HG03159 (cell line): ENCODE data around the gene AGMO.

Experiments used
- ATAC-seq: cut with Tn5 transposase; IDR thresholded peaks from one replicate; pipeline ENCODE4 v1.9.1; 2021; ENCODE audit warnings: mild to moderate bottlenecking, moderate library complexity; ENCODE audit not compliant: unreplicated experiment

Gene AGMO

DNA sequence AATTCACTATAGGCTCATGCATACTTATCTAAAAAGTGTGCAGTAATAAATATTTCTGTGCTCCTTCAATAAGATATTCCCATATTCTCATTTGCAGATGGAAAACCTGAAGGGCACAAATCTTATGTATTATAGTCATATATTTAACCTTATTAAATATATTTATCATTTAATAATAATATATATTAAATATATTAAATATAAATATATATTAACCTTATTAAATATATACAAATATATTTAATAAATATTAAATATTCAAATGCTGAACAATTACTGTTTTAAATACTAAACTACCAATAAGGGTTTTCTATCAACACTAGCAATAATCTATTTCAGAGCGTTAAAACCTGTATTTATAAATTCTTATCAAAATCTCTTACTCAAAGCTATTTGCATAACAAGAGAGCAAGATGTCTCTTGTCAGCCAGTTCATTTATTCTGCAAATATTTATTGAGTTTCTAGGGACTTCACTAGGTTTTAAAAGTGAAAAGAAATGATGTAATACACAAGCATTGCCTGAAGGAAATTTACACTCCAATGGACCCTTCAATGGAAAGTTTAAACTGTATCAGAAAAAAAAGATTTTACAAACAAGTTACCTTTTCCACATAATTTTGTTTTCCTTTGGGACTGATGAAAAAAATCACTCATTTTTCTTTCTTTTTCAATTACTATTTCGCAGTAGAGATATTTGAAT lies 159.2 kb downstream of the AGMO start:
- no peak for ATAC-seq

DNA sequence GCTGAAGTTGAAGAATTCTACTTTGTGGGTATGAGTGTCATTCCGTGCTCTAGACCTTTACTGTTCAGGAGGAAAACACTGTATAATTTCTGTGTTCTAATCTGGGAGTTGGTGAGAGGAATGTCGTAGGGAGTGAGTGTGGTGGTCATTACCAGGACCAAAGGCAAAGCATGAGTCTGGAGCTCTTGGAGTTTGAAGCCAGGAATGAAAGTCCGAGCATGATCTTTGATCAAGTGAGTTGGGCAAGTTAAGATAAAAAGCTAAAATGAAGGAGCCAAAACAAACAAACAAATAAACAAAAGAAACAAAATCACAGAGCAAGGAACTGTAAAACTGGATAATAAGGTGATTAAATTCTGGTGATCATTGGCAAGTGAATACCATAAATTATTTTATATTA lies 161.4 kb downstream of the AGMO start:
- ATAC-seq: no peak

DNA sequence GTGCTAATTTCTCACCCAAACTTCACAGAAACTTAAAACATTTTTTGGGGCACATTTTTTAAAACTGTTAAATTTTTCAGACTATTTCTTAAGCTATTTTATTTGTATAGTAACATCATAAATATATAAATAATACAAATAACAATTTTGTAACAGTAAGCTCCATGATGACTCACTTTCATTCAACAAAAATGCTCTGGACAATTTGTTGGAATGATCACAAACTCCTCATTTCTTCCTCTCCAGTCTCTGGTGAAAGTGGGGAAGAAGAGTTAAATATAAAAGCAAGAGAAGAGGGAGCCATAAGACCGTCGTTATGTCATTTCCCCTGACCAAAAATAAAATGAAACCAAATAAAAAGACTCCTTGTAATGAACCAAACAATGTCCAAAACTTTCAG lies 162.4 kb downstream of the AGMO start:
- ATAC-seq: no peak

DNA sequence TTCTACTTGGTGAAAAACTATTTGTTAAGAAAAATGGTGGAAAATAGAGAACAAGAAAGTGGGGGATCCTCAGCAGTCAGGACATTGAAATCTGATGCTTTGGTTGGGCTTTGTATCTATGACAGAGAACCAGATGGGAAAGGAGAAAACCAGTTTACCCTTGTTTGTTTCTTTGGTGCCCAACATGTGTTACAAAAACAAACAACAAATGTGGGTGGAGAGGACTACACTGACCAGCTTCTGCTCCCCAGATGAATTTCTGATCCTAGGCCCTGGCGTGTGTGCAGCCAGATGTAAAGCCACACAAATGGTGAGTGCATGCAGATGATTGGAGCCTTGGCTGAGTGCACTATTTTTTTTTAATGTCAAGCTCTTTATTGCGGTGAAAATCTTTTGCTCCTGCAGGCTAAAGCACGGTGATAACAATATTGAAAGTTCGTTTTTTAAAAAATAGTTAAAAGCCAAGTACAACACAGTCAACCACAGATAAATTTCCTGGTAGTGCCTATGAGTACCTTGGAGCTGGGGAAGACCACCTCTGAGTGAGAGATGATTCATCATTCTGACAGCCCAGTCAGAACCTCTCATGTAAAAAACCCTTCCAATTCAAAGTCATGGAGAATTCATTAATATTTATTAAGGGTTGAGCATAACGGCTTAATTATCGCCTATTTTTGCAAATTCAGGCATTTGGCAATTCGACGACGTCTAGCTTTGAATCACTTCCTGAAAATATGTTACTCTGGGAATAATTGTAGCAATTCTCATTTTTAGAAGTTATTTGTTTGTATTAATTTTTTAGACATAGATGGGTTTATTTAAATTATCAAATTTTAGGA lies 163.7 kb downstream of the AGMO start:
- no peak for ATAC-seq

DNA sequence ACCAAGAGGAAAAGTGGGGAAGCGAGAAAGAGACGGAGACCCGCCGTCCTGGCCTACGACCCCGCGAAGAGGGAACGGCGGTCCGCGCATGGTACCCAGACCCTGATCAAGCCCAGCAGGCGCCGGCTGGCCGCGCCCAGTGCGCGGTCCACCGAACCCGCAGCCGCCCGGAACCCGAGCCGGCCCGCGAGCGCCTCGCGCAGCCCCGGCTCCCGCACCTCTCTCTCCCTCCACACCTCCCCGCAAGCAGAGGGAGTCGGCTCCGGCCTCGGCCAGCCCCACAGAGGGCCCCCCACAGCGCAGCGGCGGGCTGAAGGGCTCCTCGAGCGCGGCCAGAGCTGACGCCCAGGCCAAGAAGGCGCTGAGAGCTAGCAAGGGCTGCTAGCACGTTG lies 164.7 kb downstream of the AGMO start:
- ATAC-seq: no peak

DNA sequence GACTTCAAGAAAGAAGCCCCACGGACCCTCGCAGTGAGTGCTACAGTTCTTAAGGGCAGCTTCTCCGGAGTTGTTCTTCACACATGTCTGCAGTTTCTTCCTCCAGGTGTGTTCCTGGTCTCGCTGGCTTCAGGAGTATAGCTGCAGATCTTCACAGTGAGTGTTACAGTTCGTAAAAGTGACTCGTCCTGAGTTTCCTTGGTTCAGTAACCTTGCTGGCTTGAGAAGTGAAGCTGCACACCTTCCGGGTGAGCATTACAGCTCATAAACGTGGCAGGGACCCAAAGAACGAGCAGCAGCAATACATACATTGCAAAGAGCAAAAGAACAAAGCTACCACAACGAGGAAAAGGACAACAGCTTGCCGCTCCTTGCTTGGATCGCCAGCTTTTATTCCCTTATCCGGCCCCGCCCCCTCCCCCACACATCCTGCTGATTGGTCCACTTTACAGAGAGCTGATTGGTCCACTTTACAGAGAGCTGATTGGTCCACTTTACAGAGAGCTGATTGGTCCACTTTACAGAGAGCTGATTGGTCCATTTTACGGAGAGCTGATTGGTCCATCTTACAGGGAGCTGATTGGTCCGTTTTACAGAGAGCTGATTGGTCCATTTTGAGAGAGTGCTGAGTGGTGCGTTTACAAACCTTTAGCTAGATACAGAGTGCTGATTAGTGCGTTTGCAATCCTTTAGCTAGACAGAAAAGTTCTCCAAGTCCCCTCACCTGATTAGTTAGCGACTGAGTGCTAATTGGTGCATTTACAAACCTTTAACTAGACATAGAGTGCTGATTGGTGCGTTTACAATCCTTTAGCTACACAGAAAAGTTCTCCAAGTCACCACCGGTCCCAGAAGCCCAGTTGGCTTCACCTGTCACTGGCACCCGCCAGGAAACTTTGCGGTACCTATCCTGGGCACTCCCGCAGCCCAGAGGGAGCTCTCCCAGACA lies 165.3 kb downstream of the AGMO start:
- no peak for ATAC-seq

DNA sequence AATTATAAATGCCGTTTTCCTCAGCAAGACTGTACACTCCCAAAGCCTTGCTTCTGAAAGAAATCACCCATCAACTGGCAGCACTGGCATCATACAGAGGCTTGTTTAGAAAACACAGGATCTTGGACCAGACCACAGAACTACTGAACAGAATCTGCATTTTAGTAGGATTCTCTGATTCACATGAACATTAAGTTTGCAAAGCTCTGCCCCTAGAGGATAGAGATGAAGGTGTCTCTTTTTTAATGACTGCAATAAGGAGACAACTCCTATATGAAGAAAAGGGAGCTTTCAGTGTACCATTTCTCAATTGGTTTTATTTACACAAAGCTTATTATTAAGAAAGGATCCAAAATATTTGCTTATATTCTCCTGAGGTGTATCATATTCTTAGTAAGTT lies 172.7 kb downstream of the AGMO start:
- no peak for ATAC-seq

DNA sequence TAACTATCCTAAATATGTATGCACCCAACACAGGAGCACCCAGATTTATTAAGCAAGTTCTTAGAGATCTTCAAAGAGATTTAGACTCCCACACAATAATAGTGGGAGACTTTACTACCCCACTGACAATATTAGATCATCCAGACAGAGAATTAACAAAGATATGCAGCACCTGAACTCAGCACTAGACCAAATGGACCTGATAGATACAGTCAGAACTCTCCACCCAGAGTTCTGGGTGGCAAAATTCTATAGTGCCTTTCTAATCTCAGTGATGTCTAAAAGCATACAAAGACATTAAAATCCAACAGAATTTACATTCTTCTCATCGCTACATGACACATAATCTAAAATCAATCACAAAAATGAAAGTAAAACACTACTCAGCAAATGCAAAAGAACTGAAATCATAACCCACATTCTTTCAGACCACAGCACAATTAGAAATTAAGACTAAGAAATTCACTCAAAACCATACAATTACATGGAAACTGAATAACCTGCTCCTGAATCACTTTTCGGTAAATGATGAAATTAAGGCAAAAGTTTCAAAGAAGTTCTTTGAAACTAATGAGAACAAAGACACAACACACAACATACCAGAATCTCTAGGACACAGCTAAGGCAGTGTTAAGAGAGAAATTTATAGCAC lies 183.2 kb downstream of the AGMO start:
- no peak for ATAC-seq

DNA sequence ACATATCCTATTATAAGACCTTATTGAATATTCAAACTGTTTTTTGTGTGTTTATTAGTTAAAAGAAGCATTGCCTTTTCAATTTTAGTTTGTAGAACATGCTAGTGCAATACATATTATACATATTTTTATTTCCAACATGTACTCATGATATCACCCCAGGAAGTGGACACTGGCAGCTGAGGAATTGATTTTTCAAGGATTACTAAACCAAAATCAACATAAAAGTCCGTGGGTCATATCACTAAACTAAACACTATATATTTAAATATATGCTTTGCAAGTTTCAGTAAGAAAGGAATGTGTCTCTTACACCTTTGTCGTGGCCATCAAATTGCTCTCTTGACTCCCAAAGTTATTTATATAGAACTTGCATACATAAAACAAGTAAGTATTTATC lies 185.2 kb downstream of the AGMO start:
- no peak for ATAC-seq

DNA sequence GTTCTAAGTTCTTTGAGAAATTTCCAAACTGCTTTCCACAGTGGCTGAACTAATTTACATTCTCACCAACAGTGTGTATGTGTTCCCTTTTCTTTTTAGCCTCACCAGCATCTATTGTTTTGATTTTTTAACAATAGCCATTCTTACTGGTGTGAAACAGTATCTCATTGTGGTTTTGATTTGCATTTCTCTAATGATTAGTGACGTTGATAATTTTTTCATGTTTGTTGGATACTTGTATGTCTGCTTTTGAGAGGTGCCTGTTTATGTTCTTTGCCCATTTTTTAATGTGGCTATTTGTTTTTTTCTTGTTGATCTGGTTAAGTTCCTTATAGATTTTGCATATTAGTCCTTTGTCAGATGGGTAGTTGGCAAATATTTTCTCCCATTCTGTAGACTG lies 191.4 kb downstream of the AGMO start:
- ATAC-seq: no peak

DNA sequence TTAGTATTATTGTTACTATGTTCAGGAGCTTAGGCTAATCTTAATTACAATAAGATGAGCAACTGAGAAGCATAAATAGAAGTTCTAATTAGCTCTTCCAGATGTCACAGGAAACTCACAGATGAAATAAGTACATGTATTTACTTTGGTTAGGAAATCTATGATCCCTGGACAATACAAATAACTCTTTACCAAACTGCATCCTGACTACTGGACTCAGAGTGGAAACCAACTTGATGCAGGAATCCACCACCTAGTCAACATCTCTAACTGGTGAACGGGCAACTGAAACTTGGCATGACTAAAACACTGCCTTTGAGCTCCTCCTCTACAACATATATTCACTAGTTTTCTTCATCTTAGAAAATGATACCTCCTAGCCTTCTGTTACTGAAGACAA lies 193.2 kb downstream of the AGMO start:
- no peak for ATAC-seq

DNA sequence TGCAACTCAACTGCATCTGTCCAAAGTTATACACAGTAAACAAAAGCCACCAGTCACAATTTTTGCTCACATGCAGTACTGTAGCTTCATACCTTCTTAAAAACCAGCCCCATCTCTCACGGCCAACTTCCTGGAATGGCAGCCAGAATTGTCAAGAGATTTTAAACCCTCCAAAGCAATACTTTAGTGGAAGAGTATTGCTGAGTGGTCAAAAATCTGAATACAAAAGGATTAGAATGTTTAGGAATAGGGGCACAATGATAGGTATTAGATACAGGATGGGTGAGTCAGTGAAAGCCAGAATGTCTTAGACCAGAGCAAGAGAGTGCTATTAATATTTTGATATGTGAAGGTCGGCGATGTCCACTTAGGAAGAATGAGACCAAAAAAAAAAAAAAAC lies 193.9 kb downstream of the AGMO start:
- ATAC-seq: no peak

DNA sequence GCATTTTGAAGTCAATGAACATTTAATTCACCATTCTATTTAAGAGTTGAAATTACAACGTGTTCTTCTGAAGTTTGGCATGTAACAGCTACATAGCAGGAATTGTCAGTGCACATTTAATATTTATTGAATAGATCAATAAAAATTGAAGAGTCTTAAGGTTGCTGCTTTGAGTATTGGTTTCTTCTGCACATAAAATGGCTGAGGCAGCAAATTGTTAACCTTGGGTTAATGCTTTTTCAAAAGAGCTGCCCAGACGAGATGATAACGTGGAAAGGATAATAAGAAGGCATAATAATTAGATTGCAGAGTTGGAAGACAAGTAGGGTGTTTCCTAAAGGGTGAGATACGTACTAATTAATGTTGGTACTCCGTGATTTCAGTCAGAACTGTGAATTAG lies 203.7 kb downstream of the AGMO start:
- no peak for ATAC-seq

DNA sequence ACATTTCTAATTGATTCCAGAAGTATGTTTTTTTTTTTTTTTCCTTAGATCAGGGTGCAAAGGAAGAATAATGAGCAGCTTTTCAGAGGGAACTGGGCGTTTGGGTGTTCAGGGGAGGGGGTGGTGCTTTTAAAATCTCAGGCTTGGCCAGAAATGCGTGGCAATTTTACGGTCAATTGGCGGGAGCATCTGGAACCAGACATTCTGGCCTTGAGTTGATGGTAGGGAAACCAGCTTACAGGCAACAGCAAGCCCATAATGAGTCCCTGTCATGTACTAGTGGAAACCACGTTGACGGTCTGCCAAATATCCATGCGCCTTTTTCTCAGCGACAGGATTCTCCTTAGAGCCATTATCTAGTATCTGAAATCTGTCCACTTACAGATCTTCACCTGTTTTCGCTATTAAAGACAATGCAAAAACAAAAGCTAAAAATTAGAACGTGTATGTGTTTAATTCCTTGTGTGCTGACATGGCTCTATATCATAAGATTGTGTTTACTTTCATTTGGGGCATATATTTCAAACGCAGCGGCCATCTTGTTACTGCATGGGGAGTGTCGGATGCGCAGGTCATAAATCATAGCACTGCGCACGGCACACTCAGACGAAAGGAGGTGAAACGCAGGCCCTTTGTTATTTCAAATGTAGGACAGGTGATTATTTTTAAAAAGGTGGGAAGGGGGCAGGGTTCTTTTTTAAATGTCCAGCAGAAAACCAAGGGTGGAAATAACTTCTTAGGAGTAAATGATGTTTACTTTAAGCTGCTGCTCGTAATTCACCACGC lies 209.2 kb downstream of the AGMO start:
- ATAC-seq: no peak

DNA sequence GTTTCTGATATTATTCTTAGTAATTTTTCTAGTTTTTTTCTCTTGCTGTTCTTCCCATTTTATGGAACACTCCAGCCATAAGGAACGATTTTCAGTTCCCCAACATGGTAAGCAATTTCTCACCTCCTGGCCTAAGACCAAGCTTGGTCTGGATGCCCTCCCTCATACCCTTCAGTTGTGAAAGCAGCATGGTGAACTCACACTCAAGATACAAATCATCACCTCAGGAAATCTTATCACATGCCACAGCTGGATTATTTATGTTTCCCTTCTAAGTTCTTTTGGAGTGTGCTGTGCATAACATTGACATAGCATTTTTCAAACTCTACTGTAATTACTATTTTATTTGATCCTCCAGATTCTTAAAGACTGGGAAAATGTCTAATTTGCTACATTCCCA lies 216.6 kb downstream of the AGMO start:
- ATAC-seq: no peak

DNA sequence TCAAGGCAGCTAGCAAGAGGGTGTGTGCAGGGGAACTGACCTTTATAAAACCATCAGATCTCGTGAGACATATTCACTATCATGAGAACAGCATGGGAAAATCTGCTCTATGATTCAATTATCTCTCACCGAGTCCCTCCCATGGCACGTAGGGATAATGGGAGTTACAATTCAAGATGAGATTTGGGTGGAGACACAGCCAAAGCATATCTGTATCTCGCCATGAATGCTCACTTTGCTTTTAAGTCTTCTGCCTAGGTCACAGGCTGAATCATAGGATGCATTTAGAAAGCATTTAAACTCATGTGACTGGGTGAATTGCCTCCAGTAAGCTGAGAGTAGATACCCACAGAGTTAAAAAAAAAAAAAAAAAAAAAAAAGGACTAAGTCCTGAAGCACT lies 220.0 kb downstream of the AGMO start:
- no peak for ATAC-seq

DNA sequence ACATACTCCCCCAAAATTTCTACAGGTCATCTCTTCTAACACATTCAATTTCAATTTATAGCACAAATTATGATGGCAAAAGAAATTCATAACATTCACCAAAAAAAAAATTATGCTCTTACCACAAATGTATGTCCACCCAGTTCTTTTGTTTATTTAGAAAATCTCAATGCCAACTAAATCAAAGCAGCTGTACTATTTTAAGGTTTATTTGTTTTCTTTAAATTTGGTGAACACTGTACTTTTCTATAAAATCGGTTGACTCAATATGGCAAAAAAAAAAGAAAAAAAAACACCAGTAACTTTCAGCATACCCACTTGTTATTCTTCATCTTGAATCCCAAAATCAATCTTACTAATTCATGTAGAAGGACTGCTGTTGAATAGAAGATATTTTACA lies 225.7 kb downstream of the AGMO start:
- ATAC-seq: no peak

DNA sequence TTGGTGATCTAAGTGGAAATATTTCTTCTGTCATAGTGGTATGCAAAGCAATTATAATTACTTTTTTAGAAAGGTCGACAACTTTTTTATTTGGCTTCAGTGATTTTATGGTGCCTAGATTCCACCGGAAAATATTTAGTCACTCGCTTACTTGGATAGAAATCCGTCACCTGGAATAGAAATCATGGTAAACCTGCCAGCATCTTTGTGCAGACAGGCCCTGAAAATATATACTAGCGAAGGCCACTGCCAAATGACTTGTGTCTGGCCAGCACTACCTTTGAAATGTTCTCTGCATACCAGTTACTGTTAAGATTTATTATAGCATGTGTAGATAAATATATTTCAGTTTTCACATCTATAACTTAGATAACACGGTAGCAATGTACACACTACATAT lies 226.4 kb downstream of the AGMO start:
- no peak for ATAC-seq

DNA sequence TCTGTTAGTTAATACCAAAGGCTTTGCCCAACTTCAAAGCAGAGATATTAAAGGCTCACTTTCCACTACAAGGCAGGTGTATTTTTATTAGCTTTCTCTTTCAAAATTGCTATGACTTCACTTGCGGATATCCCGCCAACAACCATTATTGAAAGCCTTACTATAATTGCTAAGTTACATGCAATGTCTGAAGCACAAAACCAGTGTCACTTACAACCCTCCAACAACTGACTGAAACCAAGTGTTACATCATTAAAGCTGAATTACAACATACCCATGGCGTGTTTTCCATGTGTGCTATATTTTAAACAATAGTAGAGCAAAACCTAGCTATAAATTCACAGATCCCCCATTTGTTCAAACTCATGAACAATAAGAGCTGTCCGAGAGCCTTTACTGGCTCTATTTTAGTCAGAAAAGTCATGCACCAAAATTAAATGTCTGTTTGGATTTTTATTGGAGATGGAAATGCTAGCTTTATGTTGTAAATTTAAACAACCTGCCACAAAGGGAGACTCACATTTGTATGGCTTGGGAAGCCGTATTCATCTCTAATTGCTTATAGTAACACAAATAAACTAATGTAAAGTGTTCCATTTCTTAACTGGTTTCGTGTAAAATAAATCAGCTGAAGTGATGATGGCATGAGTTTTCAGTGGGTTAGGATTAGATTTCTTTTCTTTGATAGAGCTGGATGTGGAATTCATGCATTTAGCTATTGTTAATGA lies 227.1 kb downstream of the AGMO start:
- ATAC-seq: no peak

DNA sequence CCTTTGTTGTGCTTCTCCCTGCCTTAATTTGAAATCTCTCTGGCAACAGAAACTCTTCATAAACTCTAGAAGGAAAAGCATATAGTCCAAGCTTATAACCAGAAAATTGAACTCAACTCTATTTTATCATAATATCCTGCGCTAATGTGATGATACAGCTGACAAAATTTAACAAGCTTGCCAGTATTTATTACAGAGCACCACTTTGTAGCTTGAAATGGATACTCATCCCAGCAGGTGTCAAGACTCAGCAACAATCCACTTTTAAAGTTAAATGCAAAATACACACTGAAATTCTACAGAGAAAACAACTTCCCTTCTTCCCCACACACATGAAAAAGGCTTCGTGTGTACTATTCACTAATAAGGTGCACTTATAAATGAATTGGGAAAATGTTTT lies 228.9 kb downstream of the AGMO start:
- ATAC-seq: no peak
